HTR-8/SVneo (cell line): ENCODE measurements around the gene GTSE1.

Experiments used
- DNase-seq: peaks from one replicate; pipeline ENCODE4 v3.0.0; 2011; ENCODE audit warnings: low spot score, mixed read lengths; ENCODE audit not compliant: insufficient read length
- FAIRE-seq: peaks from 2 replicates; lab custom pipeline; 2011; peaks lifted over from hg19 to GRCh38; lab: Jason Lieb, UNC

Gene GTSE1

DNA sequence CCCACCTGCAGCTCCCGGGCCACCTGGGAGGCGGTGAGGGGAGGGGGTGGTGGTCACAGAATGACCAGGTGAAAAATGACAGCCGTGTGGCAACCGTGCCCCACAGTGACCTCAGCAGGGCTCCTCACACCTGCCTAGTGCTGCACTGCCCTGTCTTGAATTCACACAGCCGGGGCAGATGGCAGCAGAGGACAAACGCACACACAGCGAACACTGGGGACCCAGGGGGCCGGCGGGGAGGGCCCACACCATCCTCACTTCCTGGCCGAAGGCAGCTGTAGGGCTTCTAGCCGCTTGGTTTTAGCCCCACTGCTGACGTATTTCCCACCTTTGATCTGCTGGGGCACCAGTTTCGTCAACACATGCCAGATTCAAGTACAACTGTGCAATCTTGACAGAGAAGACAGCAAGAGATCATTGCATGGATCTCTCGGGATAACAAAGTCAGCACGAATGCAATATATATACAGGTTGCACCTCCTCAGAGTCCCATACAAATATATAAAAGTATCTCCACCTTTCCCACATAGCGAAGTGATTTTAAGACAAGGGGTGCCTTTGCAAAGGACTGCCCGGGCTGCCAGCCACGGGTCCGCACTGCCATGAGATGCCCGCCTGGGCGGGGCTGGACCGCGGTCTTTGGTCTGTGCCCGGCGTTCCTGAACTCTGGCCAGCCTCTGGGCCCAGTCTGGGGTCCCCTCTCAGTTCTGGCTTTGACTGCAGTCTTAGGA lies 65.7 kb downstream of the GTSE1 start:
- no peak for FAIRE-seq
- DNase-seq = no peak

DNA sequence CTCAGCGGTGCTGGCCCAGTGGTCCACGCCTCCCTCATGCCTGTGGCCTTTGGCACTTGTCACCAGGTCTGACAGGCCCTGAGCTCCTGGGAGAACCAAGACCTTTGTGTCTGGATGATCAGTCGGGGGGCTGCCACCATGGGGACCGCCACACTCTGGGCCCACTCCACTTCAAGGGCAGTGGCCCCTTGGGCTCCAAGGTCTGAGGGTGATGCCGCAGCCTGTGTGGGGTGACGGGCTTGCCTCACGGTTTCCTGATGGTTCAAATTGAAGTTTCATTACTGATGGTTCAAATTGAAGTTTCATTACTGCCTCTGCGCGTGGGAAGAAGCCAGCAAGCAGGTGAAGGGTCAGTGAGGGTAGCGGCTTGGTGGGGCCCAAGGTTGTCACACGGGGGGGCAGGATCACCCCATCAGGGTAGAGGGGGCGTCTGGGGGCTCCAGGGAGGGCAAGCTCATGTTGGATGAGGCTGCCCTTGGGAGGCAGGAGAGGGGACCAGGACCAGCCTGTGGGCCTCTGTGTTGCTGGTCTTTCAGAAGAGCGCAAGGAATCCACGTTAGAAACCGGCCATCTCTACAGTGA lies 66.4 kb downstream of the GTSE1 start:
- no peak for DNase-seq
- FAIRE-seq = no peak

DNA sequence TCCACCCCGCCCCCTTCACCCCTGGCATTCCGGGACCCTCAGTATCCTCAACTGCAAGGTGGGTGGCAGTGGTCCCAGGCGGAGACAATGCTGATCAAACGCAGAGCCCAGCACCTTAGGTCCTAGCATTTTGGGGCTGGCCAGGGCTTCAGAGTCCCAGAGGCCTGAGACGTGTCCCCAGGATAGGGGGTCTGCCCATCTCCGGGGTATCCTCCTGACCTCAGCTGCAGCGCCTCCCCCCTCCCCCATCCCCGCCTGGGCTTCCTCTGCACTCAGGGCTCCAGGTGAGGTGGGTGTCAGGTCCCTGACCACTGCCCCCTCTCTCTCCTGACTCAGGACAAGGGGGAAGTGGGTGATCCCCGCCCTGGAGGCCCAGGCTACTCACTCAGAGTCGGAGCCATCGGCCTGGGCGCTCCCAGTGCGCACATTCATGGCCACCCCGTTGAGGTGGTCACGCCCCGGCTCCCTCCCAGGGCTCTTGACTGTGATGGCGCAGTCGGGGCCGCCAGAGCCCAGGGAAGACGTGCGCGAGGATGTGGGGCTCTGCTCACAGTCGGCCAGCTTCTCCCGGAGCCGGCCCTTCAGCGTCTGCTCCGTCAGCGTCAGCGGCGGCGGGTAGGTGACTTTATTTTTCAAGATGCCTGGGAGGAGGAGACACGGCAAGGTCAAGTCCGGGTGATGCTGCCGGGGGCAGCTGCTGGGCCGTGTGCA lies 67.1 kb downstream of the GTSE1 start:
- DNase-seq (no peak), FAIRE-seq (no peak)

DNA sequence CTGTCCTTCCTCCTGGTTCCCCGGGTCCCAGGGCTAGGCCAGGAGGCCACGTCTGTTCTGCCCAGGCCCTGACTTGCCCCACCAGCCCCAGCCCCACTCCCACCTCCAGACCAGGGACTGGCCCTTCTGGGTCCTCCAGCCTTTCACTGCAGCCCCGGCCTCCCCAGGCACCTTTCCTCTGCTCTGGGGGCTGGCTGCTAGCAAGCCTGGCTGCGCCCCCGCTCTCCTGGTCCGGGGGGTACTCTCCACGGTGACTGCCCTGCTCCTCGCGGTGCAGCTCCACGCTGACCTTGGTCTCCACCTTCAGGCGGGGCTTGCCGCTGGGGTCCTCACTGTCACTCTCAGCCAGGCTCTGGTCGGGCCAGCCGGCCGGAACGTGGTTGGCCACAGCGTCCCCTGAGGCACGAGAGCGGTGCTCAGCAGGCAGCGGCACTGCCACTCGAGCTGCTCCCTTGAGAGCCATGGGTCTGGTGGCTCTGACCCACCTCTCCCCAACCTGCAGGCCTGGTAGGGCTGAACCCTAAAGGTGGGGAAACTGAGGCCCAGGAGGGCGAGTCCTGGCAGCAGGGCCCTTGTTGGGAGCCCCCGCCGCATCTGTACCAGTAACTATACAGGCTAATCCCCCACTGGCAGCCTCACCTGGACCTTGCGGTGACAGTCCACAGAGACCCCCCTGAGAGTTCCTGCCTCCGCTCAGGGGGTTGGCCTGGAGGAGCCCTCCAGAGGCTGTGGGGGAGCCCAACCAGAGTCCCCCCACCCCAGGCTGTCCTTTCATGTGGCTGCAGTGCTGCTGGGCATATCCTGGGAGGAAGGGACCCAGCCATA lies 67.9 kb downstream of the GTSE1 start:
- no peak for DNase-seq
- FAIRE-seq = no peak

DNA sequence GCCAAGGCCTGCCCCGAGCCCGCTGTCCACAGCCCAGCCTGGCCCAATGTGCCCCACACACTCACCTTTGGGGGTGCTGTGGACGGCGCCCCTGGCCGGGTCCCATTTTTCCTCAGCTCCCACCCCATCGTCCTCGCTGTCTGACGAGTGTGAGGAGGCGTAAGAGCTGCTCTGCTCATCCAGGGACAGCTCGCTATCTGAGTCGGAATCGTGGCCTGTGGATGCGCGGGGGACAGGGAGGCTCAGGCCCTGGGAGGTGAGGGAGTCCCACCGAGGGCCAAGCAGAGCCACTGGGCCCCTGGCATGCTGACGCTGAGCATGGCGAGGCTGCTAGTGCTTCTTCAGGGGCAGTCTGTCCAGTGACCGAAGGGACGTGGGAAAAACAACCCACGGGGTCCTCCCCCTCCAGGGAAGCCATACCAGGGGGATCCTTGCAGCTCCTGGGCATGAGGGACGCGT lies 68.5 kb downstream of the GTSE1 start:
- DNase-seq (no peak), FAIRE-seq (no peak)

DNA sequence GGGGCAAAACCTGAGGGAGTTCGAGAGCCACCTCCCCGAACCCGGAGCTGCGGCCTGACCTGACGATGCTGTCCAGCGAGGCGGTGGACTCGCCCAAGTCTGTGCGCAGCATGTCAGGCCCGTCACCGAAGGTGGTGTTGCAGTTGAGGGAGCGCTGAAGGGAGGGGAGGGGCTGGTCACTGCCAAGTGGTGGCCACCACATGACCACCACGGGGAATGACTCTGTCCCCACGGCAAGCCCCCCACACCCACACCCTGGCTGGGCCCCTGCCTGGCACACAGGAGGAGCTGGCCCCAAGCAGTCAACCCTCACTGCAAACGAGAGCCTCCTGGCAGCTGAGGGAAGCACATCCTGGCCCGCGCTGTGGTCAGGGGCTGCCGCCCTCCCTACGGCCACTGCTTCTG lies 69.7 kb downstream of the GTSE1 start:
- DNase-seq (no peak), FAIRE-seq (no peak)

DNA sequence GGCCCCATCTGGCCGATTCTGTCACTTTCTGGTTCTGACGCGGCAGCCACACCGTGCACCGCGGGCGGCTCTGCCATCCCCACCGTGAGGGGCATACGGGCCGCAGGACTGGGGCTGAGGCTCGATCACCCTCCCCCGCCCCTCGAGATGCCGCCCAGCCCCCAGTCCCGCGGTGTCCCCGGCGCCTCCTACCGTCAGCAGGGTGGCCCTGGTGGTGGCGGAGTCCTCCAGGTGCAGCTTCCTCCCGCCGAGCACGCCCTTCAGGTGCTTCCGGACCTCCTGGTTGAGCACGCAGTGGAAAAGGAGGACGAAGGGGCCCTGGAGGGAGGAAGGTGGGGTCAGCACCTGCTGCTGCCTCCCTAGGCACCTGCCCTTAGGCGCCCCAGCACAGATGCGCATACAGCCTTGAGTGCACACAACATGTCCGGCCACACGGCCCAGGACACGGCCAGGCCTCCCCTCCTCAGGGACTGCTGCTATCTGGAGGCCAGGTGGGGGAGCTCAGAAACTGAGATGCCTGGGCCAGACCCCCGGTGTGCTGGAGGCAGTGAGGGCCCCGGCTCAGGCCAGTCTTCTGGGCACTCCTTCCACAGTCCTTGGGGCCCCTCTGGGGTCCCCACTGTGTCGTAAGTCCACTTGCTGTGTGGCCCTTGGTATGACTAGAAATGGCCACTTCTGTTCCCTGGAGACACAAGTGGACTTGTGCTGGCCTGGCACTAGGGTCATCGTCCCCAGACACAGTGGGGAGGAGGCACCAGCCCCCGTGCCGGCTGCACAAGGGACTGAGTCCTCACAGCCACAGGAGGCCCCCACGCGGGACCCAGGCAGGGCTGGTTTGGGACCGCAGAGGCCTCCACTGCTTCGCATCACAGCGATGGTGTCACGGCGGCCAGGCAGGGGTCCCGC lies 70.4 kb downstream of the GTSE1 start:
- no peak for FAIRE-seq
- DNase-seq = no peak

DNA sequence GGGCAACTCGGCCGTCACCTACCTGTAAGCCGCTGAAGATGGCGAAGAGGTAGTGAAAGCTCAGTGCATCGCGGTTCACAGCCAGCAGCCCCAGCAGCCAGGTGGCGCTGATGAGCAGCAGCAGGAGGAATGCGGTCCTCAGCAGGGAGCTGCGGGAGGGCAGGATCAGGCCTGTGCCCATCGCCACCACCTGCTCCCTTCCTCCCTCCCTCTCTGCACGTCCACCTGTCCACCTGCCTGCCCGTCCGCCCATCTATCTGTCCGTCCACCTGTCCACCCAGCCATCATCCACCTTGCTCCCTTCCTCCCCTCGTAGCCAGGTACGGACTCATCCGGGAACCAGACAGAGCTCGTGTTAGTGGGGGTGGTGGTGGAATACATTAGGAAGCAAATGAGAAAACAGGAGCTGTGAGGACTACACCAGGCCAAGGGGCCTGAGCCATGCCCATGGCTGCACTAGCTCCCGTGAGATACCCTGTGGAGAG lies 71.1 kb downstream of the GTSE1 start:
- DNase-seq (peak; percentile 81), FAIRE-seq (peak; percentile 93)

DNA sequence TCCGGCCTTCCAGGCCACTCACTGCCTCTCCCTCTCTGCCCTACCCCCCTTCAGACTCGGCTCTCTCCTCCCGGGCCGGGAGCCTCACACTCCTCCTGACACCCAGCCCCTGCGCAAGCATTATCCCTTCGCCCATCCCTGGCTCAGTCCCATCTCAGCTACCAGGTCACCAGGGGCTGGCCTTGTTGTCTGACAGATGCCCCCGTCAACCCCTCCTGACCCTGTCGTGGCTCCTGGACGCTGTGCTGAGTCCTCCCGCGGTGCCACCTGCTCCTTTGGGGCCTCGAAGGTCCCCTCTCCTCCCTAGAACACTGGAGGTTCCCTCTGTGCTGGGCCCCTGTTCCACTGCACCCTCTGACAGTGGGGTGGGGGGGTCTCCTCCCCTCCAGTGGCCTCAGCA lies 71.8 kb downstream of the GTSE1 start:
- DNase-seq (no peak), FAIRE-seq (no peak)

DNA sequence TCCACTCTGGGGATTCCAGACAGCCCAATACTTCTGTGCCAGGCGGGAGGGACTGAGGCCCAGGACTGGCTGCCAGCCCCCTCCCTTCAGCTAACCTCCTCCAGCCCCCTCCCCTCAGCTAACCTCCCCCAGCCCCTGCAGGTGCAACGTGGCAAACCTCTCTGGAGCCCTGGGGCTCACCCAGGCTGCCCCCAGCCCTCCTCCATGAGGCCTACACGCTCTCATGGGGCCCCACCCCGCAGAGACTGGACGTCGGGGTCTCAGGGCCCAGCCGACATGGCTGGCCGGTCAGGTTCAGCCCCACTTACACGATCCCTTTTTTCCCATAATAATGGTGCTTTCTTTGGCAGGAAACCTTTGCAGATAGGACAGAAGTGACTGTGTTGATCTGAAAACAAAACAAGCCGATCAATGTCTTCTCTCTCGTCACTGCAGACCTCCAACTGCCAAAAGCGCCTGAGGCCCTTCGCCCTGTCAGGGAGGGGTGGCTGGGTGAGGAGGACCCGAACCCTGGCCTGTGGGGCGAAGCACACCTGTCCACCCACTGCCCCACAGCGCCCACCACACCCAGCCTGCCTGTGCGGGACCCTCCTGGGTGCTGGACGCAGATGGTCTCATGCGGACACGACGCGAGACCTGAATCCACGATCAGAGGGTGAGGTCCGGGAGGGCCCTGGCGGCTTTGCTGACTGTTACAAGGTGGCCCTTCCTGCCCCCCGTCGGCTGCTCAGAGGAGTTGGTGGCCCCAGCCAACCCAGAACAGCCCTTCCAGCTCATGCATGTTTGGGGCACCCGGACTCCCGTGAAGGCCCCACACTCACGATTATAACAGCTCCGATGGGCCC lies 72.4 kb downstream of the GTSE1 start:
- no peak for DNase-seq

DNA sequence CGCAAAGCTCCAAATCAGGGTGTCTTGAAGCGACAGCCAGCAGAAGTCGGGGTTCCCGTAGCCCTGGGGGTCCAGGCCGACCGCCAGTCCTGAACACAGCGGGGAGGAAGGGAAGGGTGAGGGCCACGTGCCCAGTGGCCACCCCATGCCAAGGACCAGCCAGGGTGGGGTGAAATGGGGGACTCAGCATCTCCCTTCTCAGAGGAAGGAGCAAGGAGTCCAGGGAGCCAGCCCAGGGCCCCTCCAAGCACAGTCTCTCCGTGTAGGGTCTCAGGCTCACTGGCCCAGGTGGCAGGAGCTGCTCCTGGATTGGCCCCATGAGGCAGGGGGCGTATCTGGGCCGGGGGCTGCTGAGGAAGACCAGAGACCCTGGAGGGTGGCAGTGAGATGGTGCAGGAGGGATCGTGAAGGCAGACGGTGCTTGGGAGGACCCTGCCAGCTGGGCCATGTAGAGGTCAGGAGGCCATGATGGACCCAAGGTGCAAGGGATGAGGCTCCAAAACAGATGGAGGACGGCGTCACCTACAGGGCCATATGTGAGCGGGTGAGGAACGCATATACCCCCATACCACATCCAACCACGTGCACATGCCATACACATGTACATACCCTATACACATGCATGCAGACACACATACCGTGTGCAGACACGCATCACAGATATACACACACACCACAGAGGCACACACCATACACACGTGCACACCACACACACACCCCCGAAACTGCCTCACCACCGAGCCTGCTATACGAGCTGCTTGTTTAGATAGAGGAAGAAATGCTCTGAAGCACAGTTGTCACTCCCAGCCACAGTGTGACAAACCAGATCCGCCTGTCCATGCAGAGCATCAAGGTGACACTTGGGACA lies 73.3 kb downstream of the GTSE1 start:
- no peak for FAIRE-seq
- DNase-seq = no peak

More for the DNA sequence above, 72.4 kb downstream of the GTSE1 start:
- no peak for FAIRE-seq

DNA sequence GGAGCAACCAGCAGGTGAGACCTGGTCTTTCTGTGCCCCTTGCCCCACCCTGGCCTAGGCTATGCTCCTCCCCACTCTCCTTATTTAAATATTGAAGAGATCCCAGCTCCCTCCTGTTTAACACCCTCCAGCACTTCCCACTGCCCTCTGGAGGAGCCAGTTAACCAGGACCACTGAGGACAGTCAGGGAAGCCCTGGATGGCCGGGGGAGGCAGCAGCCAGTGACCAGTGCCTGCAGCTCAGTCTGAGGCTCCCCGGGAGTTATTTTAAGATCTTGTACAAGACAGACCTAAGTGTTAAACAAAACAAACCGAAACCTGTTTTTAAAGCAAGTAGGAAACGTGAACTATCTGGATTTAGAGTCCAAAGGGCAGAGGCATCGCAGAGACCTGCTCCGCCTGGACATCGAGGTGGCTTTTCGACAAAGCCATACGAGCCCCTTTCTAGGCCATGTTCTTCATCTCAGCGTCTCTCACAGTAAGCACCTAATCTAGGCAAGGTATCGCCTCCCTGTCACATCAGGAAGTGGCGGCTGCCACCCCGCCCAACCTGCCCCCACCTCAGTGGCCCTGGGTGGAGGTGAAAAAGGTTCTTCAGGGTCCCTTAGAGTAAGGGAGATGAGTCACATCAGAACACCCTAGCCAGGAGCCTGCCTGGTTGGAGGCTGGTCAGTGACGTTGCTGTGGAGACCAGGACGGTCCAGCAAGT lies 74.1 kb downstream of the GTSE1 start:
- FAIRE-seq = no peak

DNA sequence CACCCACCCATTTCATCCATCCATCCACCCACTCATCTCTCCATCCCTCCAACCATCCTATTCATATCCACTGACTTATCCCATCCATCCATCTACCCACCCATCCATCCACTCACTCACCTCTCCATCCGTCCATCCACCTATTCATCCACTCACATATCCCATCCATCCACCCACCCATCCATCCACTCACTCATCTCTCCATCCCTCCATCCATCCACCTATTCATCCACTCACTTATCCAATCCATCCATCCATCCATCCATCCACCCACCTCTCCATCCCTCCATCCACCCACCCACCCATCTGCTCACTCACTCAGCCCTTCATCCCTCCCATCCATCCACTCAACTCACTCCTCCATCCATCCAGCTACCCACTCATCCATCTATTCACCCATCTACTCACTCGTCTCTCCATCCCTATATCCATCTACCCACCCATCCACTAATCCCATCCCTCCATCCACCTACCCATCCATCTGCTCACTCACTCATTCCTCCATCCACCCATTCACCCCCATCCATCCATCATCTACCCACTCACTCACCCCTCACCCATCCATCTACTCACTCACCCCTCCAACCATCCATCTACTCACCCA lies 75.1 kb downstream of the GTSE1 start:
- FAIRE-seq = peak; percentile 55

More for the DNA sequence above, 74.1 kb downstream of the GTSE1 start:
- no peak for DNase-seq

DNA sequence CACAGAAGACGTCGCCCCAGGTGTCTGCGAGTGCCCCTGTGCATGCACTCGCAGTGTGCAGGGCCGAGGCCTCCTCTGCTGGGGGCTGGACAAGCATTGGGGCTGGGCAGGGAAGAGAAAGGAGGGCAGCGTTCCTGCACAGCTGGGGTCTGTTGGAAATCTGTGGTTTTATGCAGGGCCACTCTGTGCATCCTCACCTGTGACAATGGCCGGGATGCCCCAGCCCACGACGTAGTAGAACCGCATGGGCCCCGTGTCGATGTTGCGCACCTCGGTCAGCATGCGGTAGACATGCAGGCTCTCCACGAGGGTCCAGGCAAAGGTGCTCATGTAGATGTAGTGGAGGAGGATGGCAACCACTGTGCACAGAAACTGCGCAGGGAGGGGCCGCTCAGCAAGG lies 76.0 kb downstream of the GTSE1 start:
- no peak for FAIRE-seq

More for the DNA sequence above, 75.1 kb downstream of the GTSE1 start:
- no peak for DNase-seq

DNA sequence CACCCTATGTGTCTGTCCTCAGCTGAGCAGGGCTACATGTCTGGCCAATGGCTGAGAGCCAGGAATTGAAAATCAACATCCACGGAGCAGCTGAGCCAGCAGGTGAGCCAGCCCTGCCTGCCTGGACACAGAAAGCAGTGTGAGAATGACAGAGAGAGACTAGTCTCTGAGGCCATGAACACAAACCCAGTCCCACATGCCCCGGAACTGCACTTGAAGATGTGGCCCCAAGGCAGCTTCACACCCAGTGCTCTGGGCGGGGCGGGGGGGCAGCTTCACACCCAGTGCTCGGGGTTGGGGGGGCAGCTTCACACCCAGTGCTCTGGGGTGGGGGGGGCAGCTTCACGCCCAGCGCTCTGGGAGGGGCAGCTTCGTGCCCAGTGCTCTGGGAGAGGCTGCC lies 76.5 kb downstream of the GTSE1 start:
- no peak for FAIRE-seq
- no peak for DNase-seq

More for the DNA sequence above, 76.0 kb downstream of the GTSE1 start:
- no peak for DNase-seq

DNA sequence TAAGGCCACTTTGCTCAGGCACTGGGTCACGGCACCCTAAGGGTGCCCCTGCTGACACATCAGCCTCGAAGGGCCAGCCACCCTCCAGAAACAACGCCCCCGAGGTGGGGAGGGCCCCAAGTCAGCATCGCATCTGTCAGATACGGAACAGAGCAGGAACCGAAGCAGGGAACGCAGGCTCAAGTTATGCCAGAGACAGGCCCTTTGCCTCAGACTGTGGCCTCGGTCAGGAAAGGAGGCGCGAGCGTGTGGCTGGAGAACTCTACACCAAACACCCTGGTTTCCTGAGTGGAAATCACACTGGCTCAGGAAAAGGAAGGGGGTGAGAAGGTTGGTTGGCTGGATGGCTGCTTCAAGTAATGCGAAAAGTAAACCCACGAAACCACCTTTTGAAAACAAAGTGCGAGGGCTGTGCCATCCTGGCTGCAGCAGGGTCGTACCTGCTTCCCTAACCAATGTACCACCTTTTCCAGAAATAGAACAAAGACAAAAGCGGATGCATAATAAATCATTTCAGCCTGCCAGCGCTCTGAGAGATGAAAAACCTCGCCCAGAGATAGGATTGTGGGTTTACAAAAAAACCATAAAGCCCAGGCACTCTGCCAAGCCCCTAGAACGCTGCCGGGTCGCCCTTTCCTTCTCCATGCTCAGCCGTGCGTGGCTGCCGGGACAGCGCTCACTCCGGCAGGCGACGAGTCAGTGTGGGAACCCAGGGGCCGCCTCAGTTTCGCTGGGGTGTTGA lies 77.4 kb downstream of the GTSE1 start:
- DNase-seq = no peak
- no peak for FAIRE-seq
